OCI-LY7 (cell line): Measurements from ENCODE around the gene RAD51B. TPM values are rescaled to one million over a fixed set of nuclear protein-coding genes. Genes with fewer than 3 reads are reported as not detected.

Source experiments
- BruUV-seq: library from RNA; stranded (reverse); fragments of 400-500 nt; replicated peaks from 2 replicates; lab custom pipeline; 2021; lab: Mats Ljungman, UMichigan
- CTCF ChIA-PET: fragments of 300-600 bp; sonication (Branson Sonifier 250); formaldehyde crosslinking; loops from one replicate; lab custom pipeline; 2022; ENCODE audit warnings: antibody characterized with exemption; ENCODE audit not compliant: unreplicated experiment; lab: Charles Lee
- POLR2A ChIA-PET: fragments of 300-600 bp; sonication (Branson Sonifier 250); formaldehyde crosslinking; loops from one replicate; lab custom pipeline; 2022; ENCODE audit warnings: antibody characterized with exemption; lab: Charles Lee
- DNase-seq: peaks from one replicate; pipeline ENCODE4 v3.0.0-alpha.2; 2015; ENCODE audit warnings: low spot score
- H2AFZ ChIP-seq: fragments of 200-600 bp; sonication (generic), shearing (Covaris generic); 2 replicates; pipeline ENCODE4 v1.6.1; 2014; ENCODE audit warnings: mild to moderate bottlenecking, antibody characterized with exemption, low read length, moderate library complexity
- H3K27ac ChIP-seq: fragments of 200-600 bp; sonication (generic); 2 replicates; pipeline ENCODE4 v1.5.1; 2014; ENCODE audit warnings: mixed run types, low read depth, mild to moderate bottlenecking, moderate library complexity, low read length, inconsistent platforms; ENCODE audit not compliant: poor library complexity, severe bottlenecking
- H3K36me3 ChIP-seq: fragments of 200-600 bp; sonication (generic); 2 replicates; pipeline ENCODE4 v1.6.1; 2014; ENCODE audit warnings: mild to moderate bottlenecking, antibody characterized with exemption, low read length, moderate library complexity, mixed read lengths; ENCODE audit not compliant: insufficient read depth
- H3K4me1 ChIP-seq: fragments of 200-600 bp; sonication (generic); 2 replicates; pipeline ENCODE4 v1.5.1; 2014; ENCODE audit warnings: mild to moderate bottlenecking, low read length; ENCODE audit not compliant: insufficient read depth, poor library complexity, severe bottlenecking
- H3K4me2 ChIP-seq: fragments of 200-600 bp; sonication (generic); 2 replicates; pipeline ENCODE4 v1.6.1; 2014; ENCODE audit warnings: mild to moderate bottlenecking, low read length
- H3K4me3 ChIP-seq: fragments of 200-600 bp; sonication (generic); 2 replicates; pipeline ENCODE4 v1.5.1; 2014; ENCODE audit warnings: mild to moderate bottlenecking, low read depth, low read length; ENCODE audit not compliant: poor library complexity, severe bottlenecking
- H3K79me2 ChIP-seq: fragments of 200-600 bp; sonication (generic); 2 replicates; pipeline ENCODE4 v1.6.1; 2016; ENCODE audit warnings: low read depth, mild to moderate bottlenecking, low read length, moderate library complexity, mixed read lengths; ENCODE audit not compliant: insufficient read depth
- H3K9me2 ChIP-seq: fragments of 200-600 bp; sonication (generic); 2 replicates; pipeline ENCODE4 v1.6.1; 2016; ENCODE audit warnings: mild to moderate bottlenecking, low read length, mixed read lengths; ENCODE audit not compliant: insufficient read depth
- H3K9me3 ChIP-seq: fragments of 200-600 bp; sonication (generic); 2 replicates; pipeline ENCODE4 v1.6.1; 2014; ENCODE audit warnings: mild to moderate bottlenecking, mixed run types, low read length, mixed read lengths
- H4K20me1 ChIP-seq: fragments of 200-600 bp; sonication (generic); 2 replicates; pipeline ENCODE4 v1.6.1; 2014; ENCODE audit warnings: mild to moderate bottlenecking, antibody characterized with exemption, low read length, moderate library complexity, mixed read lengths; ENCODE audit not compliant: insufficient read depth
- EZH2phosphoT487 ChIP-seq: fragments of 200-600 bp; sonication (generic); IDR thresholded peaks from 2 replicates; pipeline ENCODE4 v1.6.1; 2018; ENCODE audit warnings: low read depth, borderline replicate concordance, mild to moderate bottlenecking, mixed run types, antibody characterized with exemption, low read length, moderate library complexity, mixed read lengths
- intact Hi-C: fragments of 100-400 bp; cut with micrococcal nuclease; formaldehyde crosslinking; loops from one replicate; pipeline ENCODE4 v1.10.0; 2022; ENCODE audit not compliant: unreplicated experiment
- total RNA-seq, 2 experiments: library from RNA; depleted of rRNA in 1 of 2; stranded (reverse); fragments of >200 nt in 1 of 2; shearing (Covaris generic) in 1 of 2; gene quantifications; 2 replicates each; pipeline ENCODE4 v1.2.3, GENCODE V29; 2014 to 2022
- TF ChIP-seq, protein P1 (sequence below): fragments of 200-600 bp; sonication (generic); conservative IDR thresholded peaks from 2 replicates; pipeline ENCODE4 v1.5.1; 2014; ENCODE audit warnings: mild to moderate bottlenecking, antibody characterized with exemption, low read length, moderate library complexity, mixed read lengths

RAD51B gene
- total RNA-seq, 2 experiments from 2014 or later, result 41.4 to 89.9 TPM

DNA sequence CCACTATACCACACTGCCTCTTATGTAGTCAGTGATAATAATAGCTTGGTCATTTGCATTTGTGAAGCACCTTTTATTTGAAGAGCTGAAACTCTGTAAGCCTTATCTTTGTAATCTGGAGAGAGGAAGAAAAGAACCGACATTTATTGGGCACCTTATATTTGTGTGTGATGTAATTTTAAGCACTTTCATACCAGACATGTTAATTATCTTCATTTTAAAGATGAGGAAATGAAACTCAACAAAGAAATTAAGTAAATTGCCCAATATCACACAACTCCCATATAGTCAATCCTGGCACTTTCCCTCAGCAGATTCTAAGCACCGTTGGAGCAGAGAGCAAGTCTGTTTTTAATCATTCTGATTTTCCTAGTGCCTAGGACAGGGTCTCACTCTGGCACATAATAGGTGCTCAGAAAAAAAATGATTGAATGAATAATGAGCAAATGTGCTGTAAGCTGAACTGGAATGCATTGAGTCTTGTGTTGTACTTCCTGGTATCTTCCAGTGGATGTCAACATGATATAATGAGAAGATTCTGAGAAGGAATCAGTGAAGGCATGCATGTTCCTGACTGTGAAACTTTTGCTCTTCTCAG is 554.4 kb downstream of the RAD51B start:
- intact Hi-C loops, result loop anchor here (2.0 to 5.0 kb wide), 4 partner anchors 107 to 557 kb away; partner anchors contain the start of genes RAD51B and ZFYVE26
- TF ChIP-seq EZH2phosphoT487, result no peak
- TF ChIP-seq, protein P1, sequence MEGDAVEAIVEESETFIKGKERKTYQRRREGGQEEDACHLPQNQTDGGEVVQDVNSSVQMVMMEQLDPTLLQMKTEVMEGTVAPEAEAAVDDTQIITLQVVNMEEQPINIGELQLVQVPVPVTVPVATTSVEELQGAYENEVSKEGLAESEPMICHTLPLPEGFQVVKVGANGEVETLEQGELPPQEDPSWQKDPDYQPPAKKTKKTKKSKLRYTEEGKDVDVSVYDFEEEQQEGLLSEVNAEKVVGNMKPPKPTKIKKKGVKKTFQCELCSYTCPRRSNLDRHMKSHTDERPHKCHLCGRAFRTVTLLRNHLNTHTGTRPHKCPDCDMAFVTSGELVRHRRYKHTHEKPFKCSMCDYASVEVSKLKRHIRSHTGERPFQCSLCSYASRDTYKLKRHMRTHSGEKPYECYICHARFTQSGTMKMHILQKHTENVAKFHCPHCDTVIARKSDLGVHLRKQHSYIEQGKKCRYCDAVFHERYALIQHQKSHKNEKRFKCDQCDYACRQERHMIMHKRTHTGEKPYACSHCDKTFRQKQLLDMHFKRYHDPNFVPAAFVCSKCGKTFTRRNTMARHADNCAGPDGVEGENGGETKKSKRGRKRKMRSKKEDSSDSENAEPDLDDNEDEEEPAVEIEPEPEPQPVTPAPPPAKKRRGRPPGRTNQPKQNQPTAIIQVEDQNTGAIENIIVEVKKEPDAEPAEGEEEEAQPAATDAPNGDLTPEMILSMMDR, result peak; percentile 31; the same call in 1 of the 2 replicates
- BruUV-seq, result TSS peak; percentile 45
- H3K36me3 ChIP-seq, result no peaks in the 10 kb centered on the region
- CTCF ChIA-PET, result interaction anchor here (0.6 to 1.5 kb wide), 3 partner anchors 17 to 282 kb away, joined by 3 to 4 read pairs (median 3); no protein-coding TSS in a partner anchor
- peak; percentile 58 for DNase-seq
- H3K4me2 ChIP-seq, result peak overlapping the region; percentile 64
- H2AFZ ChIP-seq, result peak overlapping the region; percentile 71; the same call in 1 of the 2 replicates
- H4K20me1 ChIP-seq, result no peaks in the 10 kb centered on the region
- peaks cover 93% of the 10 kb centered on the region for H3K4me1 ChIP-seq
- no peaks in the 10 kb centered on the region for H3K79me2 ChIP-seq
- peak overlapping the region; percentile 72 for H3K27ac ChIP-seq
- peaks cover 5% of the 10 kb centered on the region; the same call in 1 of the 2 replicates for H3K9me3 ChIP-seq
- POLR2A ChIA-PET, result interaction anchor here (0.5 to 3.3 kb wide), 20 partner anchors 9 to 443 kb away, joined by 3 to 19 read pairs (median 5); partner anchors contain the start of gene ZFP36L1
- H3K4me3 ChIP-seq, result peak overlapping the region; percentile 9
- no peaks in the 10 kb centered on the region for H3K9me2 ChIP-seq

- DNase-seq, result no peak
- no TSS peak for BruUV-seq
- CTCF ChIA-PET, result interaction anchor here (0.6 to 1.5 kb wide), 3 partner anchors 16 to 282 kb away, joined by 3 to 4 read pairs (median 3); no protein-coding TSS in a partner anchor
- Histone ChIP-seq H4K20me1 (no peaks in the 10 kb centered on the region), H3K9me3 (peaks cover 5% of the 10 kb centered on the region; the same call in 1 of the 2 replicates), H3K79me2 (no peaks in the 10 kb centered on the region), H3K4me1 (peaks cover 85% of the 10 kb centered on the region), H3K36me3 (no peaks in the 10 kb centered on the region), H3K4me3 (no peak overlapping the region), H2AFZ (peak overlapping the region; percentile 71), H3K9me2 (no peaks in the 10 kb centered on the region), H3K4me2 (peak overlapping the region; percentile 64), H3K27ac (peak overlapping the region; percentile 72)
- POLR2A ChIA-PET, result interaction anchor here (0.6 to 3.3 kb wide), 23 partner anchors 8 to 448 kb away, joined by 3 to 19 read pairs (median 4); partner anchors contain the start of gene ZFP36L1
- TF ChIP-seq EZH2phosphoT487, result no peak
- TF ChIP-seq, protein P1, result no peak
- intact Hi-C loops, result loop anchor here (5.0 kb wide), 3 partner anchors 107 to 557 kb away; partner anchors contain the start of genes RAD51B and ZFYVE26
Observed at GRCh38 chr14:68374682-68375081, 555.1 kb downstream of the RAD51B start.
